Liver (tissue), 9 donors: ENCODE results near the gene IFT122. TPM values are rescaled to one million over a fixed set of nuclear protein-coding genes. Genes with fewer than 3 reads are reported as not detected.

Experiments
- DNase-seq: peaks from one replicate; pipeline ENCODE4 v3.0.0-alpha.2; 2017; ENCODE audit warnings: low spot score
- H3K27ac ChIP-seq, 2 donors: one replicate each; pipeline ENCODE4 v1.7.0; 2013; ENCODE audit warnings: inconsistent platforms in 2 of 2, low read length in 2 of 2, control low read depth in 1 of 2, low read depth in 1 of 2, mild to moderate bottlenecking in 1 of 2
- H3K27me3 ChIP-seq, 4 donors: one replicate each; pipeline versions ENCODE4 v1.6.1 to v1.7.0; 2013; ENCODE audit warnings: low read length in 3 of 4, inconsistent platforms in 1 of 4, mild to moderate bottlenecking in 1 of 4, moderate library complexity in 1 of 4; ENCODE audit not compliant: control insufficient read depth in 4 of 4, insufficient read depth in 4 of 4
- H3K36me3 ChIP-seq, 4 donors: one replicate each; pipeline versions ENCODE4 v1.6.1 to v1.7.0; 2013; ENCODE audit warnings: low read length in 3 of 4, mild to moderate bottlenecking in 3 of 4, low read depth in 1 of 4, moderate library complexity in 1 of 4; ENCODE audit not compliant: control insufficient read depth in 4 of 4, insufficient read depth in 3 of 4
- H3K4me1 ChIP-seq, 4 donors: one replicate each; pipeline versions ENCODE4 v1.6.1 to v1.7.0; 2013; ENCODE audit warnings: low read length in 3 of 4, mild to moderate bottlenecking in 3 of 4, moderate library complexity in 1 of 4; ENCODE audit not compliant: control insufficient read depth in 4 of 4, insufficient read depth in 4 of 4
- H3K4me3 ChIP-seq, 3 donors: one replicate each; pipeline versions ENCODE4 v1.6.1 to v1.7.0; 2013; ENCODE audit warnings: low read length in 3 of 3, control low read depth in 1 of 3, low read depth in 1 of 3, mild to moderate bottlenecking in 1 of 3
- H3K9ac ChIP-seq, 2 donors: one replicate each; pipeline ENCODE4 v1.7.0; 2013; ENCODE audit warnings: low read length in 2 of 2, mild to moderate bottlenecking in 2 of 2, moderate library complexity in 2 of 2, control low read depth in 1 of 2, low read depth in 1 of 2
- H3K9me3 ChIP-seq, 4 donors: one replicate each; pipeline versions ENCODE4 v1.6.1 to v1.7.0; 2013; ENCODE audit warnings: low read length in 3 of 4; ENCODE audit not compliant: control insufficient read depth in 4 of 4
- CTCF ChIP-seq: fragments of 150-350 bp; IDR thresholded peaks from 2 replicates; pipeline ENCODE4 v1.5.1; 2017; ENCODE audit warnings: improper control_type of control experiment, low read depth, low read length; ENCODE audit not compliant: missing input control
- EGR1 ChIP-seq, 2 donors: IDR thresholded peaks; 2 replicates each; pipeline ENCODE4 v1.6.1; 2016 to 2018; ENCODE audit warnings: antibody characterized with exemption in 2 of 2, low read depth in 2 of 2
- FOXA1 ChIP-seq: IDR thresholded peaks from 2 replicates; pipeline ENCODE4 v1.6.1; 2016; ENCODE audit warnings: antibody characterized with exemption
- FOXA2 ChIP-seq: IDR thresholded peaks from 2 replicates; pipeline ENCODE4 v1.6.1; 2016; ENCODE audit warnings: antibody characterized with exemption
- GABPA ChIP-seq, 2 donors: IDR thresholded peaks in 1 of 2; conservative IDR thresholded peaks in 1 of 2; 2 replicates each; pipeline ENCODE4 v1.6.1; 2016; ENCODE audit warnings: antibody characterized with exemption in 2 of 2, mild to moderate bottlenecking in 1 of 2, moderate library complexity in 1 of 2
- HNF4A ChIP-seq, 2 donors: conservative IDR thresholded peaks; 2 replicates each; pipeline ENCODE4 v1.6.1; 2016; ENCODE audit warnings: antibody characterized with exemption in 2 of 2, mild to moderate bottlenecking in 2 of 2
- HNF4G ChIP-seq: IDR thresholded peaks from 2 replicates; pipeline ENCODE4 v1.6.1; 2016; ENCODE audit warnings: antibody characterized with exemption
- JUND ChIP-seq, 2 donors: IDR thresholded peaks; 2 replicates each; pipeline ENCODE4 v1.6.1; 2016; ENCODE audit warnings: antibody characterized with exemption in 2 of 2
- NR2F2 ChIP-seq: IDR thresholded peaks from 2 replicates; pipeline ENCODE4 v1.6.1; 2016; ENCODE audit warnings: antibody characterized with exemption
- RAD21 ChIP-seq, 2 donors: IDR thresholded peaks; 2 replicates each; pipeline ENCODE4 v1.6.1; 2016; ENCODE audit warnings: antibody characterized with exemption in 2 of 2, mild to moderate bottlenecking in 2 of 2
- RXRA ChIP-seq, 2 donors: IDR thresholded peaks; 2 replicates each; pipeline ENCODE4 v1.6.1; 2017 to 2018; ENCODE audit warnings: antibody characterized with exemption in 2 of 2, mild to moderate bottlenecking in 1 of 2
- TAF1 ChIP-seq: conservative IDR thresholded peaks from 2 replicates; pipeline ENCODE4 v1.6.1; 2016; ENCODE audit warnings: antibody characterized with exemption, mild to moderate bottlenecking
- YY1 ChIP-seq: IDR thresholded peaks from 2 replicates; pipeline ENCODE4 v1.6.1; 2016; ENCODE audit warnings: antibody characterized with exemption, mild to moderate bottlenecking
- ZBTB33 ChIP-seq: IDR thresholded peaks from 2 replicates; pipeline ENCODE4 v1.6.1; 2016; ENCODE audit warnings: antibody characterized with exemption
- WGBS: extraction: QIAGEN DNeasy Blood & Tissue Kit; methylation state at CpG from one replicate; pipeline ENCODE4 v1.1.7; 2013; 5-methylcytosine and 5-hydroxymethylcytosine counted together
- polyA plus RNA-seq, 2 donors: library from polyadenylated mRNA; stranded (reverse) in 1 of 2; unstranded in 1 of 2; fragments of 200-250 nt in 1 of 2; fragments of >200 nt in 1 of 2; fragmentation: Nextera tagmentation in 1 of 2; extraction: Ambion mirVana in 1 of 2; gene quantifications; one replicate each; pipeline versions ENCODE4 v1.2.1 to v1.2.3, GENCODE V29; 2013 to 2015
- total RNA-seq, 2 donors: library from RNA; depleted of rRNA; stranded (reverse); fragments of >200 nt; gene quantifications; one replicate each; pipeline ENCODE4 v1.2.3, GENCODE V29; 2014
- TF ChIP-seq, protein P1 (sequence below): IDR thresholded peaks from 2 replicates; pipeline ENCODE4 v1.6.1; 2016; ENCODE audit warnings: antibody characterized with exemption
- TF ChIP-seq, protein P2 (sequence below): IDR thresholded peaks from 2 replicates; pipeline ENCODE4 v1.6.1; 2016; ENCODE audit warnings: antibody characterized with exemption
- TF ChIP-seq, protein P3 (sequence below): IDR thresholded peaks from 2 replicates; pipeline ENCODE4 v1.6.1; 2016; ENCODE audit warnings: antibody characterized with exemption, mild to moderate bottlenecking
- donor health status: healthy.
- donor health status: healthy.
- donor health status: healthy.
- donor health status: healthy.
- donor health status: healthy.

Gene IFT122
- total and polyA plus RNA-seq, 4 donors = 3.3 to 25.8 (median 10.6) TPM

DNA sequence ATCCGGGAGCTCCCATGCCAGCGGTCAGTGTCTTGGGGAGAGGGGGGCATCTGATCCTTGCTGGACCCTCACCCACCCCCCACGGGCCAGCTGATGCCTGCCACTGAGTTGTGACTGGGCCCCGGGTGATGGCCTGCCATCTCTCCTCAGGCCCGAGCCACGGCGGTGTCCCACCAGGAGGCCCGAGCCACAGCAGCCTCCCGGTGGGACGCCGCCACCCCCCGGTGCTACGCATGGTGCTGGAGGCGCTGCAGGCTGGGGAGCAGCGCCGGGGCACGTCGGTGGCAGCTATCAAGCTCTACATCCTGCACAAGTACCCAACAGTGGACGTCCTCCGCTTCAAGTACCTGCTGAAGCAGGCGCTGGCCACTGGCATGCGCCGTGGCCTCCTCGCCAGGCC, 107.2 kb downstream of the IFT122 start:
- no peak for DNase-seq
- no peak for TF ChIP-seq TAF1
- TF ChIP-seq RXRA (IDR thresholded peaks at IDR 0.05) = no peak
- TF ChIP-seq NR2F2 = no peak
- no peak for TF ChIP-seq EGR1 (IDR thresholded peaks at IDR 0.05; ENCODE audit: low read depth in 2 of 2)
- TF ChIP-seq, protein P1, sequence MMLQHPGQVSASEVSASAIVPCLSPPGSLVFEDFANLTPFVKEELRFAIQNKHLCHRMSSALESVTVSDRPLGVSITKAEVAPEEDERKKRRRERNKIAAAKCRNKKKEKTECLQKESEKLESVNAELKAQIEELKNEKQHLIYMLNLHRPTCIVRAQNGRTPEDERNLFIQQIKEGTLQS = no peak
- TF ChIP-seq HNF4G = no peak
- no peak for TF ChIP-seq YY1
- TF ChIP-seq CTCF = no peak
- no peak for TF ChIP-seq RAD21 (IDR thresholded peaks at IDR 0.05)
- no peak for TF ChIP-seq GABPA (IDR thresholded peaks at IDR 0.05 in 1 of 2, conservative IDR thresholded peaks at IDR 0.05 in 1 of 2)
- no peak for TF ChIP-seq JUND (IDR thresholded peaks at IDR 0.05)
- no peak for TF ChIP-seq ZBTB33
- TF ChIP-seq FOXA2 = no peak
- WGBS = 96% methylated on average over 24 of the region's 24 CpGs
- no peaks in the 10 kb centered on the region for H3K36me3 ChIP-seq
- no peak overlapping the region for H3K27ac ChIP-seq
- no peaks in the 10 kb centered on the region for H3K9me3 ChIP-seq
- H3K4me1 ChIP-seq = no peaks in the 10 kb centered on the region
- no peak overlapping the region for H3K9ac ChIP-seq
- no peak overlapping the region for H3K4me3 ChIP-seq
- H3K27me3 ChIP-seq = no peaks in the 10 kb centered on the region

DNA sequence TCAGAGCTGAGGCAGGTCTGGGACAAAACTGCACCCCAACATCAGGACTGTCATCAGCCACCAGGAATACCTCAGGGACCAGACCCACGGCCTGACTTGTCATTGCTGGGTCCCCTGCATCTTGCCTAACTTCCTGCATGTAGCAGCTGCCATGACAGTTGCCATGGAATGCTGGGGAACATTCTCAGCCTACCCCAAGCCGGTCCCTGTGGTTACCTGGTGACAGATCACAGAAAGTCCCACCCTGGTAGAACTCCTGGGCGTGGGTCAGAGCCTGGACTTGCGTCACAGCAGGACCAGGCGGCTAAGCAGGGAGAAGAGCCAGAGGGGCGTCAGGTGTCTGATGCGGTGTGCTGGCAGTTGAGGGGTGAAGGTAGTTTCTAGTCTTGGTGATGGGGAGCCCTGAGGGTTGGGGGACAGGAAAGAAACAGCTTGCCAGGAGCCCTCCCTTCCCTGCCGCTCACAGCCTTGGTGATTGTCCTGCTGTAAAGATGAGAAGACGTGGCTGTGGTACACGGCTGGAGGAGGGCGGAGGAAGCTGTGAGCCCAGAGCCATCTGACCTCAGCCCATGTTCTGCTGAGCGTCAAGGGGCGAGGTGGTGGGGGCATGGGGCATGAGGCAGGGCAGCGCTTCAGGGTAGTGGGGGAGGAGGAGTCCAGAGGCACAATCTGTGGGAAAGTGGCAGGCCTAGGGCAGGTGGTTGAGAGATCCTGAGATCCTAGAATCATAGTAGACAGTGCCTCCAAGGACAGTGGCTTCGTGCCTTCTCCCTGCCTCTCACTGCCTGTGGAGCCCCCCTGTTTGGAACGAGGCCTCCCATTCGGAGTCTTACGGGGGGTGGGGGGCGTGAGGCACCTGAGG, 108.3 kb downstream of the IFT122 start:
- no peak for DNase-seq
- H3K9ac ChIP-seq = no peak overlapping the region
- WGBS = 92% methylated on average over 19 of the region's 19 CpGs
- H3K36me3 ChIP-seq = no peaks in the 10 kb centered on the region
- H3K27ac ChIP-seq = no peak overlapping the region
- no peak overlapping the region for H3K4me3 ChIP-seq
- H3K27me3 ChIP-seq = no peaks in the 10 kb centered on the region
- no peaks in the 10 kb centered on the region for H3K9me3 ChIP-seq
- peaks cover 0 to 3% (median under 1%) of the 10 kb centered on the region in 4 donors for H3K4me1 ChIP-seq
- no peak for TF ChIP-seq FOXA1
- no peak for TF ChIP-seq HNF4A (conservative IDR thresholded peaks at IDR 0.05)
- TF ChIP-seq RAD21 (IDR thresholded peaks at IDR 0.05) = no peak
- TF ChIP-seq GABPA (IDR thresholded peaks at IDR 0.05 in 1 of 2, conservative IDR thresholded peaks at IDR 0.05 in 1 of 2) = no peak
- TF ChIP-seq, protein P1 = no peak
- TF ChIP-seq ZBTB33 = no peak
- TF ChIP-seq JUND (IDR thresholded peaks at IDR 0.05) = no peak
- TF ChIP-seq CTCF = no peak
- TF ChIP-seq, protein P2, sequence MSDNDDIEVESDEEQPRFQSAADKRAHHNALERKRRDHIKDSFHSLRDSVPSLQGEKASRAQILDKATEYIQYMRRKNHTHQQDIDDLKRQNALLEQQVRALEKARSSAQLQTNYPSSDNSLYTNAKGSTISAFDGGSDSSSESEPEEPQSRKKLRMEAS = no peak
- no peak for TF ChIP-seq RXRA (IDR thresholded peaks at IDR 0.05)
- TF ChIP-seq, protein P3, sequence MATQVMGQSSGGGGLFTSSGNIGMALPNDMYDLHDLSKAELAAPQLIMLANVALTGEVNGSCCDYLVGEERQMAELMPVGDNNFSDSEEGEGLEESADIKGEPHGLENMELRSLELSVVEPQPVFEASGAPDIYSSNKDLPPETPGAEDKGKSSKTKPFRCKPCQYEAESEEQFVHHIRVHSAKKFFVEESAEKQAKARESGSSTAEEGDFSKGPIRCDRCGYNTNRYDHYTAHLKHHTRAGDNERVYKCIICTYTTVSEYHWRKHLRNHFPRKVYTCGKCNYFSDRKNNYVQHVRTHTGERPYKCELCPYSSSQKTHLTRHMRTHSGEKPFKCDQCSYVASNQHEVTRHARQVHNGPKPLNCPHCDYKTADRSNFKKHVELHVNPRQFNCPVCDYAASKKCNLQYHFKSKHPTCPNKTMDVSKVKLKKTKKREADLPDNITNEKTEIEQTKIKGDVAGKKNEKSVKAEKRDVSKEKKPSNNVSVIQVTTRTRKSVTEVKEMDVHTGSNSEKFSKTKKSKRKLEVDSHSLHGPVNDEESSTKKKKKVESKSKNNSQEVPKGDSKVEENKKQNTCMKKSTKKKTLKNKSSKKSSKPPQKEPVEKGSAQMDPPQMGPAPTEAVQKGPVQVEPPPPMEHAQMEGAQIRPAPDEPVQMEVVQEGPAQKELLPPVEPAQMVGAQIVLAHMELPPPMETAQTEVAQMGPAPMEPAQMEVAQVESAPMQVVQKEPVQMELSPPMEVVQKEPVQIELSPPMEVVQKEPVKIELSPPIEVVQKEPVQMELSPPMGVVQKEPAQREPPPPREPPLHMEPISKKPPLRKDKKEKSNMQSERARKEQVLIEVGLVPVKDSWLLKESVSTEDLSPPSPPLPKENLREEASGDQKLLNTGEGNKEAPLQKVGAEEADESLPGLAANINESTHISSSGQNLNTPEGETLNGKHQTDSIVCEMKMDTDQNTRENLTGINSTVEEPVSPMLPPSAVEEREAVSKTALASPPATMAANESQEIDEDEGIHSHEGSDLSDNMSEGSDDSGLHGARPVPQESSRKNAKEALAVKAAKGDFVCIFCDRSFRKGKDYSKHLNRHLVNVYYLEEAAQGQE = no peak
- TF ChIP-seq FOXA2 = no peak
- no peak for TF ChIP-seq HNF4G
